ENCODE measurements around the gene DUSP2.
"Not testable (repeated sequence)": the region's sequence is repeated elsewhere in the genome, so short reads cannot be mapped to it uniquely, and the experiment has no call there.

The DUSP2 gene

GRCh38 chr2:96161898-96162297 is 16.7 kb upstream of the DUSP2 start:
- no peak for DNase-seq (ENCODE audit: low spot score)

- DNase-seq (ENCODE audit: low spot score) = not testable (repeated sequence)
Observed at GRCh38 chr2:96160366-96160765, 15.1 kb upstream of the DUSP2 start.

GRCh38 chr2:96159084-96159830 is 14.0 kb upstream of the DUSP2 start:
- DNase-seq (ENCODE audit: low spot score) = no peak

- no peak for DNase-seq (ENCODE audit: low spot score)
Observed at GRCh38 chr2:96158554-96158940, 13.3 kb upstream of the DUSP2 start.

GRCh38 chr2:96157649-96158553 is 12.7 kb upstream of the DUSP2 start:
- DNase-seq (ENCODE audit: low spot score) = no peak

GRCh38 chr2:96156926-96157648 is 11.8 kb upstream of the DUSP2 start:
- DNase-seq (ENCODE audit: low spot score) = no peak

- DNase-seq (ENCODE audit: low spot score) = no peak
Observed at GRCh38 chr2:96156011-96156820, 11.0 kb upstream of the DUSP2 start.

- no peak for DNase-seq (ENCODE audit: low spot score)
Observed at GRCh38 chr2:96154506-96155380, 9.5 kb upstream of the DUSP2 start.

GRCh38 chr2:96153991-96154431 is 8.8 kb upstream of the DUSP2 start:
- no peak for DNase-seq (ENCODE audit: low spot score)

- DNase-seq (ENCODE audit: low spot score) = no peak
Observed at GRCh38 chr2:96153291-96153713, 8.1 kb upstream of the DUSP2 start.

- no peak for DNase-seq (ENCODE audit: low spot score)
Observed at GRCh38 chr2:96152304-96153161, 7.3 kb upstream of the DUSP2 start.

GRCh38 chr2:96151595-96152303 is 6.5 kb upstream of the DUSP2 start:
- DNase-seq (ENCODE audit: low spot score) = no peak

- no peak for DNase-seq (ENCODE audit: low spot score)
Observed at GRCh38 chr2:96150791-96151594, 5.8 kb upstream of the DUSP2 start.

- DNase-seq (ENCODE audit: low spot score) = no peak
Observed at GRCh38 chr2:96150007-96150640, 4.9 kb upstream of the DUSP2 start.

GRCh38 chr2:96148410-96149217 is 3.4 kb upstream of the DUSP2 start:
- DNase-seq (ENCODE audit: low spot score) = peak; percentile 76

GRCh38 chr2:96147593-96148201 is 2.5 kb upstream of the DUSP2 start:
- no peak for DNase-seq (ENCODE audit: low spot score)

All from kidney tubule cell (primary cell).